H9 (cell line): ENCODE measurements around the gene SMIM10. TPM values are rescaled to one million over a fixed set of nuclear protein-coding genes. Genes with fewer than 3 reads are reported as not detected.
"Not testable (repeated sequence)": the region's sequence is repeated elsewhere in the genome, so short reads cannot be mapped to it uniquely, and the experiment has no call there.

Source experiments
- DNase-seq: peaks from one replicate; pipeline ENCODE4 v3.0.0-alpha.2; 2017
- H2AFZ ChIP-seq: one replicate; pipeline ENCODE4 v1.6.1; 2013; ENCODE audit warnings: mild to moderate bottlenecking, low read length, control low read depth, moderate library complexity
- H2AK5ac ChIP-seq: 2 replicates; pipeline ENCODE4 v1.6.1; 2013; ENCODE audit warnings: low read length, control low read depth, mixed read lengths; ENCODE audit not compliant: insufficient read length
- H2BK120ac ChIP-seq: one replicate; pipeline ENCODE4 v1.6.1; 2013; ENCODE audit warnings: low read depth, mild to moderate bottlenecking, low read length, control low read depth, inconsistent platforms; ENCODE audit not compliant: poor library complexity, severe bottlenecking
- H2BK12ac ChIP-seq: 2 replicates; pipeline ENCODE4 v1.6.1; 2013; ENCODE audit warnings: low read length, control low read depth, mixed read lengths, low read depth; ENCODE audit not compliant: insufficient read length
- H2BK15ac ChIP-seq: 2 replicates; pipeline ENCODE4 v1.6.1; 2013; ENCODE audit warnings: low read depth, low read length, control low read depth
- H2BK20ac ChIP-seq: one replicate; pipeline ENCODE4 v1.6.1; 2013; ENCODE audit warnings: low read depth, mild to moderate bottlenecking, low read length, control low read depth, inconsistent platforms; ENCODE audit not compliant: poor library complexity, severe bottlenecking
- H2BK5ac ChIP-seq: 2 replicates; pipeline ENCODE4 v1.6.1; 2013; ENCODE audit warnings: low read length, control low read depth, mixed read lengths; ENCODE audit not compliant: insufficient read length
- H3K14ac ChIP-seq: 2 replicates; pipeline ENCODE4 v1.6.1; 2013; ENCODE audit warnings: low read length, control low read depth; ENCODE audit not compliant: insufficient read depth
- H3K18ac ChIP-seq: 2 replicates; pipeline ENCODE4 v1.6.1; 2013; ENCODE audit warnings: low read depth, mild to moderate bottlenecking, mixed read lengths, low read length, control low read depth; ENCODE audit not compliant: insufficient read length
- H3K23ac ChIP-seq: 2 replicates; pipeline ENCODE4 v1.6.1; 2013; ENCODE audit warnings: low read length, control low read depth, mixed read lengths, low read depth; ENCODE audit not compliant: insufficient read length
- H3K23me2 ChIP-seq: 2 replicates; pipeline ENCODE4 v1.6.1; 2013; ENCODE audit warnings: low read depth, mild to moderate bottlenecking, mixed read lengths, low read length, control low read depth; ENCODE audit not compliant: insufficient read length, poor library complexity, severe bottlenecking
- H3K27ac ChIP-seq: 2 replicates; pipeline ENCODE4 v1.5.1; 2013; ENCODE audit warnings: low read length, control low read depth, mixed read lengths, low read depth; ENCODE audit not compliant: insufficient read length
- H3K27me3 ChIP-seq: 2 replicates; pipeline ENCODE4 v1.6.1; 2013; ENCODE audit warnings: low read length, control low read depth, inconsistent platforms; ENCODE audit not compliant: insufficient read depth
- H3K4ac ChIP-seq: 2 replicates; pipeline ENCODE4 v1.6.1; 2013; ENCODE audit warnings: low read depth, mild to moderate bottlenecking, control low read depth, inconsistent platforms, low read length, moderate library complexity
- H3K4me1 ChIP-seq: 2 replicates; pipeline ENCODE4 v1.6.1; 2013; ENCODE audit warnings: low read length, control low read depth, inconsistent platforms; ENCODE audit not compliant: insufficient read depth
- H3K4me2 ChIP-seq: 2 replicates; pipeline ENCODE4 v1.6.1; 2013; ENCODE audit warnings: low read length, control low read depth, mixed read lengths; ENCODE audit not compliant: insufficient read length, insufficient read depth
- H3K56ac ChIP-seq: 2 replicates; pipeline ENCODE4 v1.6.1; 2013; ENCODE audit warnings: low read depth, mild to moderate bottlenecking, mixed read lengths, low read length, control low read depth; ENCODE audit not compliant: insufficient read length
- H3K79me1 ChIP-seq: 2 replicates; pipeline ENCODE4 v1.6.1; 2013; ENCODE audit warnings: low read depth, mild to moderate bottlenecking, moderate library complexity, low read length, control low read depth, inconsistent platforms; ENCODE audit not compliant: insufficient read depth, poor library complexity, severe bottlenecking
- H3K79me2 ChIP-seq: 2 replicates; pipeline ENCODE4 v1.6.1; 2013; ENCODE audit warnings: low read length, control low read depth, inconsistent platforms; ENCODE audit not compliant: insufficient read depth
- H3K9ac ChIP-seq: 2 replicates; pipeline ENCODE4 v1.6.1; 2013; ENCODE audit warnings: low read length, control low read depth, mixed read lengths; ENCODE audit not compliant: insufficient read length; ENCODE audit errors: extremely low read depth
- H3K9me3 ChIP-seq: one replicate; pipeline ENCODE4 v1.6.1; 2013; ENCODE audit warnings: low read depth, low read length, inconsistent platforms; ENCODE audit not compliant: control insufficient read depth
- H3T11ph ChIP-seq: one replicate; pipeline ENCODE4 v1.6.1; 2013; ENCODE audit warnings: mild to moderate bottlenecking, low read length, control low read depth, inconsistent platforms
- H4K20me1 ChIP-seq: one replicate; pipeline ENCODE4 v1.6.1; 2013; ENCODE audit not compliant: control insufficient read depth, insufficient read length, insufficient read depth
- H4K5ac ChIP-seq: 2 replicates; pipeline ENCODE4 v1.6.1; 2013; ENCODE audit warnings: low read depth, mild to moderate bottlenecking, mixed read lengths, low read length, control low read depth; ENCODE audit not compliant: insufficient read length
- H4K8ac ChIP-seq: replicated peaks from 2 replicates; pipeline ENCODE4 v1.6.1; 2013; ENCODE audit warnings: low read length, control low read depth, mixed read lengths, low read depth; ENCODE audit not compliant: insufficient read length
- H4K91ac ChIP-seq: 2 replicates; pipeline ENCODE4 v1.6.1; 2013; ENCODE audit warnings: low read depth, mild to moderate bottlenecking, moderate library complexity, mixed read lengths, low read length, control low read depth; ENCODE audit not compliant: insufficient read length
- H3K27ac Mint-ChIP-seq, 3 experiments: 2 replicates in 2 of 3; 3 replicates in 1 of 3; pipeline ENCODE4 v1.8.0; 2020 to 2021; ENCODE audit warnings: mixed read lengths in 3 of 3, mild to moderate bottlenecking in 1 of 3, moderate library complexity in 1 of 3
- H3K27me3 Mint-ChIP-seq: 2 replicates; pipeline ENCODE4 v1.8.0; 2021; ENCODE audit warnings: low read depth, mild to moderate bottlenecking, moderate library complexity, mixed read lengths
- H3K36me3 Mint-ChIP-seq, 3 experiments: 2 replicates in 2 of 3; 3 replicates in 1 of 3; pipeline ENCODE4 v1.8.0; 2020 to 2021; ENCODE audit warnings: low read depth in 3 of 3, mixed read lengths in 3 of 3; ENCODE audit not compliant: insufficient read depth in 1 of 3
- H3K4me1 Mint-ChIP-seq, 2 experiments: 2 replicates each; pipeline ENCODE4 v1.8.0; 2020; ENCODE audit warnings: mixed read lengths in 2 of 2
- H3K4me3 Mint-ChIP-seq, 2 experiments: 2 replicates in 1 of 2; 3 replicates in 1 of 2; pipeline ENCODE4 v1.8.0; 2020 to 2021; ENCODE audit warnings: mild to moderate bottlenecking in 2 of 2, mixed read lengths in 2 of 2, moderate library complexity in 1 of 2
- H3K9me3 Mint-ChIP-seq, 2 experiments: 2 replicates in 1 of 2; 3 replicates in 1 of 2; pipeline ENCODE4 v1.8.0; 2020; ENCODE audit warnings: mild to moderate bottlenecking in 2 of 2, mixed read lengths in 2 of 2, moderate library complexity in 1 of 2
- CTCF ChIP-seq: fragments of 200-600 bp; sonication (generic); conservative IDR thresholded peaks from 3 replicates; pipeline ENCODE4 v1.8.0; 2021; ENCODE audit warnings: antibody characterized with exemption, mild to moderate bottlenecking
- WGBS: extraction: QIAGEN DNeasy Blood & Tissue Kit; methylation state at CpG from one replicate; pipeline ENCODE4 v1.1.7; 2013; ENCODE audit warnings: missing lambda C conversion rate, low lambda C conversion rate, mixed read lengths; ENCODE audit not compliant: insufficient read length; ENCODE audit errors: extremely low coverage; 5-methylcytosine and 5-hydroxymethylcytosine counted together
- total RNA-seq: library from RNA; stranded (reverse); gene quantifications from 2 replicates; pipeline ENCODE4 v1.2.1, GENCODE V29; 2021

Gene SMIM10
- total RNA-seq, 1 experiment from 2014 or later = 1.2 TPM

- H3K4ac ChIP-seq = no peak overlapping the region
- H3K4me3 Mint-ChIP-seq = no peak overlapping the region
- no peak overlapping the region for H4K91ac ChIP-seq
- no peak for DNase-seq
- no peak overlapping the region for H2BK15ac ChIP-seq
- H3K23ac ChIP-seq = no peak overlapping the region
- no peak for TF ChIP-seq CTCF
- H3K9me3 ChIP-seq = peaks cover 4% of the 10 kb centered on the region
- H3K27ac ChIP-seq = no peak overlapping the region
- H3K14ac ChIP-seq = no peak overlapping the region
- no peaks in the 10 kb centered on the region for H3K79me1 ChIP-seq
- no peak overlapping the region for H4K5ac ChIP-seq
- no CpG with 5 or more reads among the region's 1 CpG for WGBS
- H3T11ph ChIP-seq = no peak overlapping the region
- no peak overlapping the region for H3K18ac ChIP-seq
- no peak overlapping the region for H2BK20ac ChIP-seq
- H3K9me3 Mint-ChIP-seq = peaks cover 17 to 65% of the 10 kb centered on the region in 2 experiments
- no peak overlapping the region for H3K27ac Mint-ChIP-seq
- no peaks in the 10 kb centered on the region for H3K23me2 ChIP-seq
- peaks cover 4 to 5% (median 4%) of the 10 kb centered on the region in 3 experiments; a peak in 6 of 7 replicates for H3K36me3 Mint-ChIP-seq
- H3K4me1 Mint-ChIP-seq = no peaks in the 10 kb centered on the region
- no peaks in the 10 kb centered on the region for H4K20me1 ChIP-seq
- no peaks in the 10 kb centered on the region for H3K27me3 ChIP-seq
- no peak overlapping the region for H2AFZ ChIP-seq
- no peaks in the 10 kb centered on the region; the same call in none of the 2 replicates for H3K27me3 Mint-ChIP-seq
- no peak overlapping the region for H3K4me2 ChIP-seq
- no peaks in the 10 kb centered on the region for H3K4me1 ChIP-seq
- H2BK5ac ChIP-seq = no peak overlapping the region
- no peaks in the 10 kb centered on the region for H3K79me2 ChIP-seq
- H3K9ac ChIP-seq = no peak overlapping the region
- H3K56ac ChIP-seq = no peak overlapping the region
- no peak overlapping the region for H2BK12ac ChIP-seq
- H2AK5ac ChIP-seq = no peak overlapping the region
- H2BK120ac ChIP-seq = no peak overlapping the region
- H4K8ac ChIP-seq = no peak overlapping the region
These were observed 33.0 kb upstream of the SMIM10 start for GRCh38 chrX:134957836-134958235.

- not testable (repeated sequence) for H3K4ac ChIP-seq, H4K20me1 ChIP-seq, H2BK15ac ChIP-seq, H2BK5ac ChIP-seq, H2BK20ac ChIP-seq, H4K5ac ChIP-seq, H3K23me2 ChIP-seq, H3K4me2 ChIP-seq, H3K9me3 ChIP-seq, H3K14ac ChIP-seq, H3K4me1 ChIP-seq, H3K4me3 Mint-ChIP-seq, H3K27me3 Mint-ChIP-seq, H3K56ac ChIP-seq, H3K27me3 ChIP-seq, DNase-seq, H2BK12ac ChIP-seq, H3K27ac Mint-ChIP-seq, H4K8ac ChIP-seq, H3K4me1 Mint-ChIP-seq, H3K79me1 ChIP-seq, H3K27ac ChIP-seq, H3K18ac ChIP-seq, H2AFZ ChIP-seq, H2BK120ac ChIP-seq, H2AK5ac ChIP-seq, H3K9ac ChIP-seq, H3K79me2 ChIP-seq, H4K91ac ChIP-seq, H3T11ph ChIP-seq, H3K23ac ChIP-seq, H3K36me3 Mint-ChIP-seq
- peaks cover 12 to 62% of the 10 kb centered on the region in 2 experiments for H3K9me3 Mint-ChIP-seq
- WGBS = no CpG with 5 or more reads among the region's 26 CpGs
These were observed 30.4 kb upstream of the SMIM10 start for GRCh38 chrX:134960366-134960765.
